Stimulated activated CD4-positive, alpha-beta T cell treated with anti-CD3 and anti-CD28 coated beads, Interleukin-2, amount 100 ng/mL, for 24 hours (primary cell): ENCODE measurements around the gene SH2D5.
"Not testable (repeated sequence)": the region's sequence is repeated elsewhere in the genome, so short reads cannot be mapped to it uniquely, and the experiment has no call there.

Source experiments
- DNase-seq, 2 donors: peaks; one replicate each; pipeline ENCODE4 v3.0.0-alpha.2; 2020

SH2D5 gene

GRCh38 chr1:20728371-20729154 is 3.9 kb downstream of the SH2D5 start:
- no peak for DNase-seq

GRCh38 chr1:20727746-20728316 is 4.7 kb downstream of the SH2D5 start:
- no peak for DNase-seq

DNA sequence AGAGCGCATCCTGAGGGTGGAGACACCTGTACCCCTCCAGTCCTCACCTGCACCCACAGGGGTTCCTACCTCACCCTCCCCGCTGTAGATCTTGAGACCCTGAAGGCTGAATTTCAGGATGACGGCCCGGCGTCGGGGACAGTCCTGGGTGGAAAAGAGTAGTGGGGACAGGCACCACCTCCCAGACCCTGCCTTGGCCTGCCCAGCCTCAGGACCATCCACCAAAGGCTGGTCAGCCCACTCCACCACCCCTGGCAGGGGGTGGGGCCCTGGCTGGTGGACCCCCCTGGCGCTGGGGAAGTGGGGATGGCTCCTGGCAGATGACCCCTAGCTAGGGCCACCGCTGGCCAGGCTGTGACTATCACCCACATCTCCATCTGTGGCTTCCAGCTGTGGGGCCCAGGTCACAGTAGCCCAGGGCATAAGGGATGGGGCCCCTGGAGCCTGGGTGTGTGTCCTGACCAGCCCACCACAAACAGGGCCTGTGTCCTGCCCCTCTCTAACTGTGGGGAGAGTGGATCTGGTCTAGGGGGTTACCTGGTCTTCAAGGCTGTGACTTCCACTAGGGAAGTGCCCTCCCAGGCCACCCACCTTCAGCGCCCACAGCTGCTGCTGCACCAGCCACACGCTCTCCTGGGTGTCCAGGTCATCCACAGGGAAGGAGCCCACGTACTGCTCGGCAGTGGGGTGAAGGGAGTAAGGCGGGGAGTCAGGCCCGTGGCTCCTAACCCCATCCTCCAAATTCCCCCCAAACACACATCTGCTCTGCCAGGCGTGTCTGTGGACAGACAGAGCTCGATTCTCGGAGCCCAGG is 5.4 kb downstream of the SH2D5 start:
- no peak for DNase-seq

- DNase-seq = no peak
Observed at GRCh38 chr1:20726118-20726911, 6.2 kb downstream of the SH2D5 start.

- DNase-seq = no peak
Observed at GRCh38 chr1:20725189-20726117, 7.0 kb downstream of the SH2D5 start.

DNA sequence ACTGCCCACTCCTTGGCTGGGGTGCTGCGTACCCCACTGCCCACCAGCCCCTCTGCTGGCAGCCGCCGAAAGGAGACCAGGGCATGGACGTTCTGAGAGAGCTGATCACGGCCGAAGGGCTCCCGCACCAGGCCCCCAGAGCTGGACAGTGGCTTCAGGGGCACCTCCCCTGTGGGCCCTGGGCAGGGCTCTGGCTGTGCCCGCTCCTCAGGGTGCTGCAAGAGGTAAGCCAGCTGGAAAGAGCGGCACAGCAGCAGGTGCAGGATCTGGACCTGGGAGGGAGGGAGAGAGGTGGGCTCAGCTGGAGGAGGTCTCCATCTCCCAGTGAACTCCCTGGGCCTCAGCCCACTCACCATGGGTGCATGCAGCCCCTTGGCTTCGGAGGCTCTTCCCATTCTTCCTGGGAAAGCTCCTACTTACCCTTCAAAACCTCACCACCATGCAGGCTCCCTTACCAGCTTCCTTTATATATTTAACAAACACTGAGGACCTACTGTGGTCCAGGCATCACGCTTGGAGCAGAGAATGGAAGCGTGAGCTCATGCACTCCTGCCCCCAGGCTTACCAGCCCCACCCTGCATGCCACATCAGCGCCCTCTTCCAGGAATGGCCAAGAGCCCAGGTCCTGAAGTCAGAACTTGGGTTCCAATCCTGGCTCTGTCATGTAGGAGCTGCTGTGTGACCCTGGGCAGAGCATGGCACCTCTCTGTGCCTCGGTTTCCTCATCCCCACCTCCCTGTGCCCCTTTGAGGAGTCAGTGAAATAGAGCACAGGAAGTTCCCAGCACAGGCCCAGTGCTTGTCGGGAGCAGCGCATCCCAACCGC is 7.9 kb downstream of the SH2D5 start:
- no peak for DNase-seq

DNA sequence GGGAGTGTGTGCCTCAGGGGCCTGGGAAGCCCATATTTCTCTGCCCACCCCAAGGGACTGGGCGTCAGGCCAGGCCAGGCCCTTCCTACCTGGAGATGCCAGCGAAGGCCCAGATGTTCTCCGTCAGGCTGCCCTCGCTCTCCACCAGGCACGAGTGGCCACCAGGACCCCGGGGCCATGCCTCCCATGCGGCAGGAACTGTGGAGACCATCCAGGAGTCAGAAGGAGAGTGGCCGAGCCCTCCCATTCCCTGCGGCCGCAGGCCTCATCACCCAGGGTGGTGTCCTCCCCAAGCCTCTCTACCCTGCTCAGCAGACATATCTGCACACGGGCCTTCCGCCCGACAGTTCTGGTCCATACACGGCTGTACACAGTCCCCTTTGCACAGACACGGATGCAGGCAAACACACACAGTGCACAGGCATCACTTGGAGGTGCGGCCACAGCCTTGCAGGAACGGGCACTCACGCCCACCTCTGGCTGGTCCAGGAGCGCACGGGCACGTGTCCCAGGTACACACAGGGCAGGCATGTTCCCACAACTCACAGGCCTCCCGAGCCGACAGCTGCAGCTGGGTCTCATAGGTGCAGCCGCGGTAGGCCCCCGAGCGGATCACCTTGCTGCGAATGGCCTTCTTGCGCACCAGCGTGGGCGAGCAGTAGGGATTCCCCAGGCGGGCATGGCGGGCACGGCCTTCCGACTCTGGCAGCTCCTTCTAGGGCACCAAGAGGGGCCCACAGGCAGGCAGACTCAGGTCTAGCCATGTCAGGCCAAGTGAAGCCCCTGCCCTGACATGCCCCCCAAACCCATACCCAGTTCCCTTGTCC is 8.8 kb downstream of the SH2D5 start:
- no peak for DNase-seq

GRCh38 chr1:20723159-20723536 is 9.4 kb downstream of the SH2D5 start:
- DNase-seq = no peak

- DNase-seq = no peak
Observed at GRCh38 chr1:20721117-20722061, 11.1 kb downstream of the SH2D5 start.

GRCh38 chr1:20720631-20721091 is 11.8 kb downstream of the SH2D5 start:
- DNase-seq = no peak

DNA sequence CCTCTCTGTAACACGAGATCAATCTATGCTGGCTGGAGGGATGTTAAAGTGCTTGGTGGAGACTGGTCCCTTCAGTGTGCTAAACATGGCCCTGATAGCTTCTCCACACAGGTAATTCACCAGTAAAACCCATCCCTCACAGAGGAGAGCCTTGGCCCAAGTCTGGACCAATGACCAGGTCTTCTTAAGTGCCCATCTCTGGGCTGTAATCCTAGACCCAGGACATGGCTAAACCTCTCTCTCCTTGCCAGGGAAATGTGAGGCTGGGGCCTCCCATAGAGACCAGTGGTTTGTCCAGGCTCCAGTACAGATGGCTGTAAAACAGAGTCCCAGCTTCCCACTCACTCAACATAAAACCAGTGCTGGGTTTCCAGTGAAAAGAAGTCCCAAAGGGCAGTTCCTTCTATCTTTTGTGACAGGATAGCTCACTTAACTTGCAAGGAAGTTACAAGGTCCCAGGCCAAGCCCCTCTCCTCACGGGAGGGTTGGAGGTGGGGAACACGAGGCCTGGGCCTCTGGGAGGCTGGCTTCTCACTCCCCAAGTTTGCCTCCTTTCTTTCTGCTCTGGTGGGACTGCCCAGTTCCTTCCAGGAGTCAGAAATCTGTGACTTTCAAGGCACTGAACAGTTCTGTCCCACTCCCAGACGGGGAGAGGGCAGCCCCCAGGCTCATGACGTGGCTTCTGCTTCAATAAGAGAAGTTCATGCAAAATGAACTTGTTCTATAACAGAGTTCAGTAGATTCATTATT is 12.5 kb downstream of the SH2D5 start:
- DNase-seq = no peak

DNA sequence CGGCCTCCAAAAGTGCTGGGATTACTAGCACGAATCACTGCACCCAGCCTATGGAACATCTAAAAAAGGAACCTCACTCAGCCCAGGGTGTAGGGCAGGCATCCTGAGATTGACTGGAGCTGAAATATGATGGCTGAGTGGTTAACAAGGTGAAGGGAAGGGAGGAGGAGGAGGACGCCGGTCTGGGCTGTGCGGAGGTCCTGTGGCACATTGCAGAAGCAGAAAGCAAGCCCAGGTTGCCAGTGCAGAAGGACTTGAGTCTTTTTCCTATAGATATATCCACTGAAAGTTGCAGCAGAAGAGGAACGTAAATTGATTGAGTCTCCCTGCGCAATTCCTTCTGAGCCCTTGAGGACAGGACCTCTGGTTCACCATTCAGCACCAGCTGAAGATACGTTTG is 13.2 kb downstream of the SH2D5 start:
- DNase-seq = no peak

- not testable (repeated sequence) for DNase-seq
Observed at GRCh38 chr1:20718343-20718882, 14.1 kb downstream of the SH2D5 start.

DNA sequence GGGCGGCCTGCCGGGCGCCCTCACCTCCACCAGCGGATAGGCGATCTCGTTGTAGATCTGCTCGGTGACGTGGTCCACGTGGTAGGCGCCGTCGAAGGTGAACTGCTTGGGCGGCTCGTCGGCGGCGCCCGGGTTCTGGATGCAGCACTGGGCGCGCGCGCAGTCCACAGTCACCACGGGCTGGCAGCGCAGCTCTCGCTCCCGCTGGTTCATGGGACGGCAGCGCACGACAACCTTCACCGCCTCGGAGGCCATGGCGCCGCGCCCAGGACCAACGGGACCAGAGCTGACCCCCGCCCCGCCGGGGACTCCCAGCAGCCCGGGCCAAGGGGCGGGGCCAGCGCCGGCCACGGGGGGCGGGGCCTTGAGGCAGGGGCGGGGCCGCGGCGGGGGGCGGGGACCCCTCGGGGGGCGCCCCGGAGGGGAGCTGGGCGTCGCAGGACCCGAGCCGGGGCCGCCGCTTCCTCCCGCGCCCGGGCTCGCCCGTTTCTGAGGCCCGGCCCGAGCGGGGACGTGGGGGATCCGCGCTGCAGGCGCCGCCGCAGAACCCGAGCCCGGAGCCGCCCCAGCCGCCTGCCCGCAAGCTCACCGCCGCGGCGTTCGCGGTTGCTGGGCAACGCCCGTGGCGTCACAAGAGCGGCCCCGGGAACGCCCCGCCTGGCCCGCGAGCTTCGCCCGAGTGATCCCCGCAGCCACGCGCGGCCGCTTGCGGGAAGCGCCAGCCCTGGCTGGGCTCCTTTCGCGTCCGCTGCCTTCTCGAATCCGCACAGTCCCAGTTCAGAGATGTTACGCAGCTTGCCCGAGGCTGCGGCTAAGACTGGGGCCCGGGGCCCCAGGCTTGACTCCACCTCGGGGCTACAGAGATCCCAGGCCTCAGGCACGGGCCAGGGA is 14.8 kb downstream of the SH2D5 start, which contains the start of gene KIF17:
KIF17 (minus strand) TSS at position 556 of the 891 bp plus-strand sequence; CDS start at position 255, 301 bp downstream.
- DNase-seq = peak; percentile 66 to 73

GRCh38 chr1:20716232-20716631 is 16.3 kb downstream of the SH2D5 start:
- DNase-seq = no peak

GRCh38 chr1:20715406-20715805 is 17.1 kb downstream of the SH2D5 start:
- DNase-seq = no peak
